Right atrium auricular region (tissue), 2 donors: Measurements from ENCODE around the gene CNRIP1. TPM values are rescaled to one million over a fixed set of nuclear protein-coding genes. Genes with fewer than 3 reads are reported as not detected.

Source experiments
- DNase-seq: peaks from one replicate; pipeline ENCODE4 v3.0.0-alpha.2; 2019; ENCODE audit warnings: low spot score
- H3K27ac ChIP-seq, 2 donors: fragments of 200-600 bp; sonication (generic); 1 replicate in 1 of 2; 2 replicates in 1 of 2; pipeline ENCODE4 v1.5.1; 2016 to 2019
- H3K27me3 ChIP-seq, 2 donors: fragments of 200-600 bp; sonication (generic); one replicate each; pipeline versions ENCODE4 v1.5.1 to v1.6.0; 2017 to 2019
- H3K36me3 ChIP-seq: fragments of 200-600 bp; sonication (generic); one replicate; pipeline ENCODE4 v1.5.1; 2016
- H3K4me1 ChIP-seq, 2 donors: fragments of 200-600 bp; sonication (generic); one replicate each; pipeline versions ENCODE4 v1.5.1 to v1.6.0; 2017 to 2019
- H3K4me3 ChIP-seq, 2 donors: fragments of 200-600 bp; sonication (generic); 1 replicate in 1 of 2; 2 replicates in 1 of 2; pipeline ENCODE4 v1.5.1; 2017 to 2019; ENCODE audit warnings: mild to moderate bottlenecking in 1 of 2, moderate library complexity in 1 of 2
- H3K9me3 ChIP-seq, 2 donors: fragments of 200-600 bp; sonication (generic); one replicate each; pipeline ENCODE4 v1.5.1; 2019
- CTCF ChIP-seq, 2 donors: fragments of 200-600 bp; sonication (generic); IDR thresholded peaks; one replicate each; pipeline ENCODE4 v1.5.1; 2019; ENCODE audit warnings: antibody characterized with exemption in 2 of 2
- total RNA-seq, 2 donors: library from RNA; depleted of rRNA; stranded (reverse); fragments of >200 nt; gene quantifications; one replicate each; pipeline ENCODE4 v1.1.0, GENCODE V29; 2016

CNRIP1 gene
- total RNA-seq, 2 donors from 2014 or later = 9.9 to 24.9 TPM

- peak in 1 of 2 donors; percentile 38 for TF ChIP-seq CTCF (IDR thresholded peaks at IDR 0.05)
- Histone ChIP-seq H3K4me3 (no peak overlapping the region), H3K27me3 (no peaks in the 10 kb centered on the region), H3K36me3 (no peaks in the 10 kb centered on the region), H3K4me1 (peaks cover 0 to 65% of the 10 kb centered on the region in 2 donors), H3K27ac (no peak overlapping the region), H3K9me3 (no peaks in the 10 kb centered on the region)
- DNase-seq = no peak
Measured at GRCh38 chr2:68244456-68244855, 75.3 kb downstream of the CNRIP1 start.

Other genes with a start within 250 kb of the CNRIP1 start
- 10 to 100 TPM in 1 of 2 donors, 1 to 10 TPM in 1; 8.7 to 12.0 TPM for gene PNO1, start 162.1 kb downstream of the CNRIP1 start, total RNA-seq
- gene PPP3R1, start 67.4 kb downstream of the CNRIP1 start, total RNA-seq = 10 to 100 TPM; 16.7 to 18.4 TPM
- 1 to 10 TPM; 3.1 to 4.4 TPM for gene PLEK, start 45.3 kb upstream of the CNRIP1 start, total RNA-seq
- under 1 TPM; 0.33 to 0.67 TPM for gene FBXO48, start 147.3 kb upstream of the CNRIP1 start, total RNA-seq
- 1 to 10 TPM; 4.2 to 8.2 TPM for gene APLF, start 147.6 kb upstream of the CNRIP1 start, total RNA-seq